Endothelial cell (in vitro differentiated cells): ENCODE results near the gene CCDC191. TPM values are rescaled to one million over a fixed set of nuclear protein-coding genes. Genes with fewer than 3 reads are reported as not detected.
A peak's percentile ranks its signal among the peaks of the same experiment; 100 is the strongest.

Experiments
- DNase-seq: peaks from one replicate; pipeline ENCODE4 v3.0.0; 2021; ENCODE audit warnings: low spot score
- H3K27ac Mint-ChIP-seq: one replicate; pipeline ENCODE4 v1.8.0; 2021; ENCODE audit warnings: mixed read lengths, inconsistent platforms; ENCODE audit not compliant: unreplicated experiment
- H3K27me3 Mint-ChIP-seq: one replicate; pipeline ENCODE4 v1.8.0; 2021; ENCODE audit warnings: mild to moderate bottlenecking, moderate library complexity, mixed read lengths, inconsistent platforms; ENCODE audit not compliant: unreplicated experiment
- H3K36me3 Mint-ChIP-seq: one replicate; pipeline ENCODE4 v1.8.0; 2021; ENCODE audit warnings: mild to moderate bottlenecking, low read depth, mixed read lengths, inconsistent platforms; ENCODE audit not compliant: unreplicated experiment
- H3K4me1 Mint-ChIP-seq: one replicate; pipeline ENCODE4 v1.8.0; 2021; ENCODE audit warnings: mild to moderate bottlenecking, mixed read lengths, inconsistent platforms; ENCODE audit not compliant: unreplicated experiment
- H3K4me3 Mint-ChIP-seq: one replicate; pipeline ENCODE4 v1.8.0; 2021; ENCODE audit warnings: mild to moderate bottlenecking, mixed read lengths, inconsistent platforms; ENCODE audit not compliant: unreplicated experiment
- H3K9me3 Mint-ChIP-seq: one replicate; pipeline ENCODE4 v1.8.0; 2021; ENCODE audit warnings: mixed read lengths, inconsistent platforms; ENCODE audit not compliant: unreplicated experiment
- CTCF ChIP-seq: fragments of 200-600 bp; sonication (generic); IDR thresholded peaks from one replicate; pipeline ENCODE4 v1.5.0; 2021; ENCODE audit warnings: antibody characterized with exemption; ENCODE audit not compliant: unreplicated experiment
- total RNA-seq: library from RNA; stranded (reverse); fragmentation: NEBNext Ultra II Directional; extraction: Animal tissue kit (Norgen Biotek cat#: 25700); gene quantifications from one replicate; pipeline ENCODE4 v1.2.1, GENCODE V29; 2021; ENCODE audit not compliant: unreplicated experiment

The CCDC191 gene
- total RNA-seq, 1 donor from 2014 or later, result 4.0 TPM

- no peaks in the 10 kb centered on the region for H3K27me3 Mint-ChIP-seq
- H3K9me3 Mint-ChIP-seq, result no peaks in the 10 kb centered on the region
- TF ChIP-seq CTCF, result no peak
- H3K36me3 Mint-ChIP-seq, result peaks cover 19% of the 10 kb centered on the region
- H3K27ac Mint-ChIP-seq, result peak overlapping the region; percentile 85
- peaks cover 13% of the 10 kb centered on the region for H3K4me1 Mint-ChIP-seq
- DNase-seq, result no peak
- H3K4me3 Mint-ChIP-seq, result peak overlapping the region; percentile 43
These were observed 23.4 kb upstream of the CCDC191 start for GRCh38 chr3:114079761-114080160.

- no peak for DNase-seq
- H3K27ac Mint-ChIP-seq, result no peak overlapping the region
- H3K36me3 Mint-ChIP-seq, result peaks cover 14% of the 10 kb centered on the region
- H3K27me3 Mint-ChIP-seq, result no peaks in the 10 kb centered on the region
- no peaks in the 10 kb centered on the region for H3K9me3 Mint-ChIP-seq
- H3K4me1 Mint-ChIP-seq, result peaks cover 13% of the 10 kb centered on the region
- TF ChIP-seq CTCF, result no peak
- H3K4me3 Mint-ChIP-seq, result no peak overlapping the region
These were observed 21.8 kb upstream of the CCDC191 start for GRCh38 chr3:114078126-114078525.

- H3K36me3 Mint-ChIP-seq, result peaks cover 24% of the 10 kb centered on the region
- no peak for DNase-seq
- H3K4me1 Mint-ChIP-seq, result peaks cover 13% of the 10 kb centered on the region
- no peaks in the 10 kb centered on the region for H3K9me3 Mint-ChIP-seq
- no peaks in the 10 kb centered on the region for H3K27me3 Mint-ChIP-seq
- no peak overlapping the region for H3K27ac Mint-ChIP-seq
- TF ChIP-seq CTCF, result no peak
- H3K4me3 Mint-ChIP-seq, result no peak overlapping the region
These were observed 20.4 kb upstream of the CCDC191 start for GRCh38 chr3:114076711-114077110.

GRCh38 chr3:114071786-114072185 is 15.5 kb upstream of the CCDC191 start:
- H3K27me3 Mint-ChIP-seq, result no peaks in the 10 kb centered on the region
- H3K4me1 Mint-ChIP-seq, result no peaks in the 10 kb centered on the region
- DNase-seq, result no peak
- H3K4me3 Mint-ChIP-seq, result no peak overlapping the region
- H3K9me3 Mint-ChIP-seq, result no peaks in the 10 kb centered on the region
- H3K36me3 Mint-ChIP-seq, result peaks cover 14% of the 10 kb centered on the region
- TF ChIP-seq CTCF, result no peak
- H3K27ac Mint-ChIP-seq, result no peak overlapping the region

- H3K4me1 Mint-ChIP-seq, result no peaks in the 10 kb centered on the region
- TF ChIP-seq CTCF, result no peak
- H3K9me3 Mint-ChIP-seq, result no peaks in the 10 kb centered on the region
- H3K27ac Mint-ChIP-seq, result no peak overlapping the region
- H3K4me3 Mint-ChIP-seq, result no peak overlapping the region
- peaks cover 9% of the 10 kb centered on the region for H3K36me3 Mint-ChIP-seq
- no peaks in the 10 kb centered on the region for H3K27me3 Mint-ChIP-seq
- no peak for DNase-seq
These were observed 12.0 kb upstream of the CCDC191 start for GRCh38 chr3:114068336-114068735.
